Measurements from ENCODE around the gene ACAA1. TPM values are rescaled to one million over a fixed set of nuclear protein-coding genes. Genes with fewer than 3 reads are reported as not detected.

The ACAA1 gene
- total RNA-seq, 1 donor from 2014 or later, result 62.0 TPM

GRCh38 chr3:38110314-38111050 is 26.4 kb downstream of the ACAA1 start:
- Mint-ChIP-seq H3K27me3 (ENCODE audit: unreplicated experiment) (peaks cover 8% of the 10 kb centered on the region), H3K4me3 (ENCODE audit: unreplicated experiment) (no peak overlapping the region), H3K9me3 (ENCODE audit: unreplicated experiment) (peaks cover 5% of the 10 kb centered on the region), H3K4me1 (ENCODE audit: unreplicated experiment) (no peaks in the 10 kb centered on the region), H3K36me3 (ENCODE audit: unreplicated experiment) (peaks cover 2% of the 10 kb centered on the region), H3K27ac (ENCODE audit: unreplicated experiment) (no peak overlapping the region)
- DNase-seq (ENCODE audit: extremely low spot score, unreplicated experiment), result no peak
- TF ChIP-seq CTCF (IDR thresholded peaks at IDR 0.05), result no peak

GRCh38 chr3:38109580-38110313 is 27.2 kb downstream of the ACAA1 start:
- Mint-ChIP-seq H3K4me1 (ENCODE audit: unreplicated experiment) (no peaks in the 10 kb centered on the region), H3K27me3 (ENCODE audit: unreplicated experiment) (peaks cover 11% of the 10 kb centered on the region), H3K36me3 (ENCODE audit: unreplicated experiment) (peaks cover 2% of the 10 kb centered on the region), H3K9me3 (ENCODE audit: unreplicated experiment) (peaks cover 13% of the 10 kb centered on the region), H3K4me3 (ENCODE audit: unreplicated experiment) (no peak overlapping the region), H3K27ac (ENCODE audit: unreplicated experiment) (no peak overlapping the region)
- no peak for TF ChIP-seq CTCF (IDR thresholded peaks at IDR 0.05)
- no peak for DNase-seq (ENCODE audit: extremely low spot score, unreplicated experiment)

- peaks cover 16% of the 10 kb centered on the region for H3K9me3 Mint-ChIP-seq (ENCODE audit: unreplicated experiment)
- H3K27me3 Mint-ChIP-seq (ENCODE audit: unreplicated experiment), result peaks cover 16% of the 10 kb centered on the region
- no peaks in the 10 kb centered on the region for H3K4me1 Mint-ChIP-seq (ENCODE audit: unreplicated experiment)
- DNase-seq (ENCODE audit: extremely low spot score, unreplicated experiment), result no peak
- peaks cover 2% of the 10 kb centered on the region for H3K36me3 Mint-ChIP-seq (ENCODE audit: unreplicated experiment)
- no peak overlapping the region for H3K4me3 Mint-ChIP-seq (ENCODE audit: unreplicated experiment)
- H3K27ac Mint-ChIP-seq (ENCODE audit: unreplicated experiment), result no peak overlapping the region
- TF ChIP-seq CTCF (IDR thresholded peaks at IDR 0.05), result no peak
These were observed 28.0 kb downstream of the ACAA1 start for GRCh38 chr3:38108649-38109579.

- Mint-ChIP-seq H3K27me3 (ENCODE audit: unreplicated experiment) (peaks cover 24% of the 10 kb centered on the region), H3K4me1 (ENCODE audit: unreplicated experiment) (no peaks in the 10 kb centered on the region), H3K9me3 (ENCODE audit: unreplicated experiment) (peaks cover 20% of the 10 kb centered on the region), H3K27ac (ENCODE audit: unreplicated experiment) (no peak overlapping the region), H3K36me3 (ENCODE audit: unreplicated experiment) (peaks cover 2% of the 10 kb centered on the region), H3K4me3 (ENCODE audit: unreplicated experiment) (no peak overlapping the region)
- no peak for TF ChIP-seq CTCF (IDR thresholded peaks at IDR 0.05)
- DNase-seq (ENCODE audit: extremely low spot score, unreplicated experiment), result no peak
These were observed 28.8 kb downstream of the ACAA1 start for GRCh38 chr3:38107911-38108648.

All from osteocyte (in vitro differentiated cells).